WTC11 (cell line): ENCODE measurements around the gene LAPTM5. TPM values are rescaled to one million over a fixed set of nuclear protein-coding genes. Genes with fewer than 3 reads are reported as not detected.

Source experiments
- ATAC-seq: fragments of 200-7000 bp; cut with Tn5 transposase; 2 replicates; pipeline ENCODE4 v1.10.0; 2021; ENCODE audit warnings: mild to moderate bottlenecking, moderate library complexity
- CTCF ChIA-PET: fragments of 300-600 bp; sonication (Branson Sonifier 250); formaldehyde crosslinking; loops from one replicate; lab custom pipeline; 2021; ENCODE audit warnings: antibody characterized with exemption; lab: Charles Lee
- POLR2A ChIA-PET: fragments of 350-600 bp; sonication (Branson Sonifier 250); formaldehyde crosslinking; loops from one replicate; lab custom pipeline; 2021; ENCODE audit warnings: antibody characterized with exemption; lab: Charles Lee
- DNase-seq: peaks from one replicate; pipeline ENCODE4 v3.0.0; 2021; ENCODE audit warnings: low spot score
- H3K27ac Mint-ChIP-seq: 2 replicates; pipeline ENCODE4 v1.8.0; 2021; ENCODE audit warnings: mixed read lengths
- H3K27me3 Mint-ChIP-seq: 2 replicates; pipeline ENCODE4 v1.8.0; 2021; ENCODE audit warnings: low read depth, mild to moderate bottlenecking, moderate library complexity, mixed read lengths
- H3K36me3 Mint-ChIP-seq: 2 replicates; pipeline ENCODE4 v1.8.0; 2021; ENCODE audit warnings: mixed read lengths
- H3K4me1 Mint-ChIP-seq: 2 replicates; pipeline ENCODE4 v1.8.0; 2022; ENCODE audit warnings: mixed read lengths
- H3K4me3 Mint-ChIP-seq: 2 replicates; pipeline ENCODE4 v1.8.0; 2021; ENCODE audit warnings: mild to moderate bottlenecking, moderate library complexity, mixed read lengths
- H3K9me3 Mint-ChIP-seq: 2 replicates; pipeline ENCODE4 v1.8.0; 2021; ENCODE audit warnings: mixed read lengths
- ARID4B ChIP-seq: sonication (generic); formaldehyde crosslinking; IDR thresholded peaks from 2 replicates; pipeline ENCODE4 v1.8.0; 2023; ENCODE audit warnings: missing genetic modification reagents, mild to moderate bottlenecking, borderline replicate concordance
- ATF3 ChIP-seq: sonication (generic); formaldehyde crosslinking; conservative IDR thresholded peaks from 2 replicates; pipeline ENCODE4 v1.8.1; 2022; ENCODE audit warnings: mild to moderate bottlenecking, missing genetic modification reagents
- CREM ChIP-seq: sonication (generic); formaldehyde crosslinking; IDR thresholded peaks from 2 replicates; pipeline ENCODE4 v1.8.1; 2022; ENCODE audit warnings: mild to moderate bottlenecking, missing genetic modification reagents, moderate library complexity
- ELF4 ChIP-seq: sonication (generic); formaldehyde crosslinking; IDR thresholded peaks from 2 replicates; pipeline ENCODE4 v1.8.1; 2022; ENCODE audit warnings: low read depth, mild to moderate bottlenecking, moderate library complexity, missing genetic modification reagents
- FOXP4 ChIP-seq: sonication (generic); formaldehyde crosslinking; IDR thresholded peaks from 2 replicates; pipeline ENCODE4 v1.8.0; 2022; ENCODE audit warnings: mild to moderate bottlenecking, missing genetic modification reagents
- HMGXB4 ChIP-seq: sonication (generic); formaldehyde crosslinking; IDR thresholded peaks from 2 replicates; pipeline ENCODE4 v1.8.1; 2023; ENCODE audit warnings: mild to moderate bottlenecking, moderate library complexity, missing genetic modification reagents
- KAT7 ChIP-seq: sonication (generic); formaldehyde crosslinking; IDR thresholded peaks from 2 replicates; pipeline ENCODE4 v1.8.1; 2023; ENCODE audit warnings: missing genetic modification reagents, mild to moderate bottlenecking, borderline replicate concordance
- PREB ChIP-seq: sonication (generic); formaldehyde crosslinking; IDR thresholded peaks from 2 replicates; pipeline ENCODE4 v1.8.1; 2022; ENCODE audit warnings: mild to moderate bottlenecking, missing genetic modification reagents, moderate library complexity, borderline replicate concordance
- ZBTB43 ChIP-seq: sonication (generic); formaldehyde crosslinking; IDR thresholded peaks from 2 replicates; pipeline ENCODE4 v1.8.1; 2023; ENCODE audit warnings: mild to moderate bottlenecking, missing genetic modification reagents
- ZNF263 ChIP-seq: sonication (generic); formaldehyde crosslinking; IDR thresholded peaks from 2 replicates; pipeline ENCODE4 v1.8.1; 2022; ENCODE audit warnings: low read depth, mild to moderate bottlenecking, moderate library complexity, missing genetic modification reagents
- ZNF532 ChIP-seq: fragments of 250-450 bp; sonication (Bioruptor Pico); IDR thresholded peaks from 2 replicates; pipeline ENCODE4 v1.9.0; 2021; ENCODE audit warnings: mild to moderate bottlenecking, borderline replicate concordance
- total RNA-seq: library from RNA; stranded (reverse); gene quantifications from 3 replicates; pipeline ENCODE4 v1.2.3, GENCODE V29; 2021

LAPTM5 gene
- total RNA-seq, 1 experiment from 2014 or later, result 1.3 TPM

GRCh38 chr1:30726773-30727684 lies 30.5 kb downstream of the LAPTM5 start:
- no peak for DNase-seq
- H3K27me3 Mint-ChIP-seq, result no peaks in the 10 kb centered on the region
- H3K36me3 Mint-ChIP-seq, result no peaks in the 10 kb centered on the region
- no peak overlapping the region for H3K4me3 Mint-ChIP-seq
- H3K9me3 Mint-ChIP-seq, result no peaks in the 10 kb centered on the region
- POLR2A ChIA-PET, result no interaction called here
- TF ChIP-seq ZNF532 (CRISPR knock-in tag), result no peak
- TF ChIP-seq ZBTB43 (CRISPR knock-in tag), result no peak
- no peak for TF ChIP-seq PREB
- TF ChIP-seq HMGXB4 (CRISPR knock-in tag), result no peak
- no peak for TF ChIP-seq ELF4 (CRISPR knock-in tag)
- TF ChIP-seq, all 79 proteins: peak for 0
- ATAC-seq, result no peak
- Mint-ChIP-seq H3K4me1 (peaks cover 24% of the 10 kb centered on the region), H3K27ac (no peak overlapping the region)
- CTCF ChIA-PET, result interaction anchor here (0.6 to 6.7 kb wide), 20 partner anchors 8 to 668 kb away, joined by 3 to 89 read pairs (median 4); partner anchors contain the start of gene SDC3

GRCh38 chr1:30726236-30726635 lies 31.3 kb downstream of the LAPTM5 start:
- ChIA-PET POLR2A (no interaction called here), CTCF (interaction anchor here (0.9 to 6.7 kb wide), 8 partner anchors 21 to 185 kb away, joined by 3 to 89 read pairs (median 4); no protein-coding TSS in a partner anchor)
- Mint-ChIP-seq H3K27me3 (no peaks in the 10 kb centered on the region), H3K9me3 (no peaks in the 10 kb centered on the region), H3K4me3 (no peak overlapping the region), H3K27ac (no peak overlapping the region), H3K36me3 (no peaks in the 10 kb centered on the region), H3K4me1 (peaks cover 24% of the 10 kb centered on the region)
- no peak for ATAC-seq
- DNase-seq, result no peak
- TF ChIP-seq ZNF263 (no peak), FOXP4 (CRISPR knock-in tag) (no peak), ARID4B (CRISPR knock-in tag) (no peak), ZBTB43 (CRISPR knock-in tag) (no peak), KAT7 (no peak), ATF3 (CRISPR knock-in tag) (no peak), CREM (CRISPR knock-in tag) (no peak)
- TF ChIP-seq, all 79 proteins: peak for 0
